Measurements from ENCODE around the gene EPHA7.

DNA sequence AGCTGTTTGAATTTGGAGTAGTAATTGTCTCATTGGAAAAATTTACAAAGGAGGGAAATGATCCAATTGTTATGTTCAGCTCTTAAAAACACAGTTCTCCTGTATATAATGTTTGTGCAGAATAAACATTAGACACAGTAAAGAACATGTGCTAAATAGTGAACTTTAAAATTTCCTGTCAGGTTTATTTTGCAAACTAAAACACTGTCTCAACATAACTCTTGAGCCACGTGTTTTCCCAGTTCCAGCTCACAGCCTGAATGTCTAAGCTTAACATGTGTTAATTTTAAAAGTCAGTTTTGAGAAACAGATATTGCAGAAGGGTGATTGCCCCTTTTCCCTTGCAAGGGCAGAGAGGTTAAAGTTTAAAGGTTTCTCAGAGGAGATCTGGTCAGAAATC lies 20.6 kb downstream of the EPHA7 start:
- TF ChIP-seq EP300 (conservative IDR thresholded peaks at IDR 0.05; ENCODE audit: poor library complexity, severe bottlenecking) (no peak), POLR2AphosphoS5 (IDR thresholded peaks at IDR 0.05) (no peak), MXI1 (conservative IDR thresholded peaks at IDR 0.05; ENCODE audit: poor library complexity, severe bottlenecking) (no peak), SMC3 (conservative IDR thresholded peaks at IDR 0.05; ENCODE audit: poor library complexity) (no peak), EZH2 (IDR thresholded peaks at IDR 0.05; ENCODE audit: borderline replicate concordance, insufficient read depth, low read length, poor library complexity, severe bottlenecking) (no peak), REST (IDR thresholded peaks at IDR 0.05; ENCODE audit: borderline replicate concordance) (no peak)
- TF ChIP-seq, protein P1, sequence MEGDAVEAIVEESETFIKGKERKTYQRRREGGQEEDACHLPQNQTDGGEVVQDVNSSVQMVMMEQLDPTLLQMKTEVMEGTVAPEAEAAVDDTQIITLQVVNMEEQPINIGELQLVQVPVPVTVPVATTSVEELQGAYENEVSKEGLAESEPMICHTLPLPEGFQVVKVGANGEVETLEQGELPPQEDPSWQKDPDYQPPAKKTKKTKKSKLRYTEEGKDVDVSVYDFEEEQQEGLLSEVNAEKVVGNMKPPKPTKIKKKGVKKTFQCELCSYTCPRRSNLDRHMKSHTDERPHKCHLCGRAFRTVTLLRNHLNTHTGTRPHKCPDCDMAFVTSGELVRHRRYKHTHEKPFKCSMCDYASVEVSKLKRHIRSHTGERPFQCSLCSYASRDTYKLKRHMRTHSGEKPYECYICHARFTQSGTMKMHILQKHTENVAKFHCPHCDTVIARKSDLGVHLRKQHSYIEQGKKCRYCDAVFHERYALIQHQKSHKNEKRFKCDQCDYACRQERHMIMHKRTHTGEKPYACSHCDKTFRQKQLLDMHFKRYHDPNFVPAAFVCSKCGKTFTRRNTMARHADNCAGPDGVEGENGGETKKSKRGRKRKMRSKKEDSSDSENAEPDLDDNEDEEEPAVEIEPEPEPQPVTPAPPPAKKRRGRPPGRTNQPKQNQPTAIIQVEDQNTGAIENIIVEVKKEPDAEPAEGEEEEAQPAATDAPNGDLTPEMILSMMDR (IDR thresholded peaks at IDR 0.05; ENCODE audit: poor library complexity, severe bottlenecking), result no peak

Data from neural cell (in vitro differentiated cells).